Smooth muscle cell (in vitro differentiated cells): ENCODE measurements around the gene DBP. TPM values are rescaled to one million over a fixed set of nuclear protein-coding genes. Genes with fewer than 3 reads are reported as not detected.
A peak's percentile ranks its signal among the peaks of the same experiment; 100 is the strongest.
"Not testable (repeated sequence)": the region's sequence is repeated elsewhere in the genome, so short reads cannot be mapped to it uniquely, and the experiment has no call there.

Experiments
- DNase-seq: peaks from one replicate; lab custom pipeline; 2025; ENCODE audit not compliant: unreplicated experiment; lab: John Stamatoyannopoulos, UW
- H2AFZ ChIP-seq: fragments of 200-600 bp; sonication (generic); 2 replicates; pipeline ENCODE4 v1.6.0; 2016; ENCODE audit warnings: antibody characterized with exemption, low read depth, mild to moderate bottlenecking
- H3F3A ChIP-seq: fragments of 200-600 bp; sonication (generic); 2 replicates; pipeline ENCODE4 v1.6.0; 2017; ENCODE audit warnings: antibody characterized with exemption, low read depth
- H3K27ac ChIP-seq: fragments of 200-600 bp; sonication (generic); 2 replicates; pipeline ENCODE4 v1.5.1; 2016; ENCODE audit warnings: low read depth, mild to moderate bottlenecking
- H3K27me3 ChIP-seq: fragments of 200-600 bp; sonication (generic); 2 replicates; pipeline ENCODE4 v1.6.1; 2016; ENCODE audit warnings: low read depth, mild to moderate bottlenecking
- H3K36me3 ChIP-seq: fragments of 200-600 bp; sonication (generic); 2 replicates; pipeline ENCODE4 v1.5.1; 2016; ENCODE audit warnings: low read depth
- H3K4me1 ChIP-seq: fragments of 200-600 bp; sonication (generic); 2 replicates; pipeline ENCODE4 v1.5.1; 2016; ENCODE audit warnings: low read depth
- H3K4me2 ChIP-seq: fragments of 200-600 bp; sonication (generic); 2 replicates; pipeline ENCODE4 v1.6.0; 2016; ENCODE audit warnings: mild to moderate bottlenecking
- H3K4me3 ChIP-seq: fragments of 200-600 bp; sonication (generic); 2 replicates; pipeline ENCODE4 v1.5.1; 2016; ENCODE audit warnings: mild to moderate bottlenecking
- H3K79me2 ChIP-seq: fragments of 200-600 bp; sonication (generic); 2 replicates; pipeline ENCODE4 v1.6.0; 2016; ENCODE audit warnings: low read depth, mild to moderate bottlenecking
- H3K9ac ChIP-seq: fragments of 200-600 bp; sonication (generic); 2 replicates; pipeline ENCODE4 v1.6.0; 2016; ENCODE audit warnings: low read depth
- H3K9me3 ChIP-seq: fragments of 200-600 bp; sonication (generic); replicated peaks from 2 replicates; pipeline ENCODE4 v1.5.1; 2016; ENCODE audit warnings: low read depth
- H4K20me1 ChIP-seq: fragments of 200-600 bp; sonication (generic); 2 replicates; pipeline ENCODE4 v1.6.0; 2016; ENCODE audit warnings: low read depth
- CTCF ChIP-seq: fragments of 200-600 bp; sonication (generic); IDR thresholded peaks from 2 replicates; pipeline ENCODE4 v1.5.1; 2017; ENCODE audit warnings: borderline replicate concordance, mild to moderate bottlenecking, antibody characterized with exemption; ENCODE audit not compliant: insufficient read depth, poor library complexity, severe bottlenecking
- WGBS: methylation state at CpG from one replicate; pipeline ENCODE4 v1.1.7; 2016; ENCODE audit warnings: low lambda C conversion rate; 5-methylcytosine and 5-hydroxymethylcytosine counted together
- polyA plus RNA-seq: library from polyadenylated mRNA; unstranded; fragments of >200 nt; fragmentation: Nextera tagmentation; extraction: Ambion mirVana; gene quantifications from 2 replicates; pipeline ENCODE4 v1.2.1, GENCODE V29; 2016
- total RNA-seq: library from RNA; depleted of rRNA; stranded (reverse); fragments of >200 nt; gene quantifications from 2 replicates; pipeline ENCODE4 v1.2.3, GENCODE V29; 2014

Gene DBP
- total and polyA plus RNA-seq, 2 experiments from 2014 or later, result 3.5 to 6.9 TPM

DNA sequence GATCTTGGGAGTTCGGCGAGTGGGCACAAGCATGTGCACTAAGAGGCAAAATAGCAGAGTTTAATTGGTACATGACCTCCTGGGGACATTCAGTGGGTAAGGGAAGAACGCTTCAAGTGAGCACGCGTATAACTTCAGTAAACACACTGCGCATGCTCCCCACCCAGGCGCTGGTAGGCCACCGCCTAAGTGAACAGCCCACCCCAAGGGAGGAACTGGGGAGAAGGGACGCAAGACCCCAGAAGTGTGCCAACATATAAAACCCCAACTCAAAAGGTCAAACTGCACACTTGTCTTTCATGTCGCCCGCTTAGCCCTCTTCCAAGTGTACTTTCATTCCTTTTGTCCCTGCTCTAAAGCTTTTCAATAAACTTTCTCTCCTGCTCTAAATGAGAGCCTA lies 46.2 kb upstream of the DBP start:
- Histone ChIP-seq H3F3A (no peaks in the 10 kb centered on the region), H3K27ac (no peak overlapping the region), H3K4me3 (no peak overlapping the region), H3K9me3 (no peaks in the 10 kb centered on the region), H3K4me1 (no peaks in the 10 kb centered on the region), H3K36me3 (no peaks in the 10 kb centered on the region), H2AFZ (no peak overlapping the region), H4K20me1 (peaks cover 5% of the 10 kb centered on the region), H3K4me2 (no peak overlapping the region), H3K79me2 (no peaks in the 10 kb centered on the region), H3K9ac (no peak overlapping the region), H3K27me3 (no peaks in the 10 kb centered on the region)
- WGBS, result 96% methylated on average over 11 of the region's 11 CpGs
- no peak for TF ChIP-seq CTCF
- no peak for DNase-seq

DNA sequence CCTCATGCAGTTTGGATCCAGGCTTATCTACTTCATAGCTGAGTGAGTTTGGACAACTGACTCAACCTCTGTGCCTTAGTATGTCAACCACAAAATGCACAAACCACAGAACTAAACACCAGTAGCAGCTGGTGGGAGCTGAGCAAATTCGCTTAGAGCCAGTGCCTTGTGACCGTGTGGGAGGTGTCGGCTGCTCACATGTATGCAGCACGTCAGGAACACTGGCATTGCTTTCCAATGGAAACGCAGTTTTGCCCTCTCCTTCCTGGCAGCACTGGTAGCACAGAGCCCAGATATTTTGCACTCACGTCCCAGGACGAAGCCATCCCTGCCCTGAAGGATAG lies 43.9 kb upstream of the DBP start:
- Histone ChIP-seq H3K36me3 (no peaks in the 10 kb centered on the region), H3F3A (no peaks in the 10 kb centered on the region), H2AFZ (no peak overlapping the region), H3K9me3 (no peaks in the 10 kb centered on the region), H3K9ac (no peak overlapping the region), H3K4me3 (no peak overlapping the region), H3K79me2 (no peaks in the 10 kb centered on the region), H3K4me2 (no peak overlapping the region), H3K27me3 (no peaks in the 10 kb centered on the region), H3K27ac (peak overlapping the region; percentile 40), H3K4me1 (no peaks in the 10 kb centered on the region), H4K20me1 (peaks cover 5% of the 10 kb centered on the region)
- no peak for TF ChIP-seq CTCF
- DNase-seq, result no peak
- 40% methylated on average over 7 of the region's 7 CpGs for WGBS

- Histone ChIP-seq H3K9me3 (no peaks in the 10 kb centered on the region), H3K79me2 (no peaks in the 10 kb centered on the region), H3F3A (no peaks in the 10 kb centered on the region), H3K9ac (no peak overlapping the region), H3K27ac (no peak overlapping the region), H3K4me1 (no peaks in the 10 kb centered on the region), H4K20me1 (peaks cover 5% of the 10 kb centered on the region), H2AFZ (no peak overlapping the region), H3K4me2 (no peak overlapping the region), H3K27me3 (no peaks in the 10 kb centered on the region), H3K36me3 (no peaks in the 10 kb centered on the region), H3K4me3 (no peak overlapping the region)
- TF ChIP-seq CTCF, result no peak
- 90% methylated on average over 44 of the region's 45 CpGs for WGBS
- DNase-seq, result no peak
Observed at GRCh38 chr19:48680436-48681126, 43.4 kb upstream of the DBP start.

GRCh38 chr19:48680006-48680405 lies 42.8 kb upstream of the DBP start:
- not testable (repeated sequence) for H3K27me3 ChIP-seq, DNase-seq, H3K36me3 ChIP-seq, H3K4me3 ChIP-seq, H3K4me2 ChIP-seq, H3K9me3 ChIP-seq, H3K27ac ChIP-seq, H2AFZ ChIP-seq, H3K4me1 ChIP-seq, H3K9ac ChIP-seq, H4K20me1 ChIP-seq, H3F3A ChIP-seq, H3K79me2 ChIP-seq
- WGBS, result 94% methylated on average over 18 of the region's 19 CpGs
